ENCODE measurements around the gene ALDH1A2.
"Not testable (repeated sequence)": the region's sequence is repeated elsewhere in the genome, so short reads cannot be mapped to it uniquely, and the experiment has no call there.

The ALDH1A2 gene

GRCh38 chr15:58081891-58082290 lies 16.4 kb upstream of the ALDH1A2 start:
- H3K27ac ChIP-seq (ENCODE audit: insufficient read depth in 1 of 2, low read depth in 1 of 2, low read length in 2 of 2, poor library complexity in 1 of 2, severe bottlenecking in 2 of 2), result no peak overlapping the region
- no peaks in the 10 kb centered on the region for H3K9me3 ChIP-seq (ENCODE audit: control extremely low read depth in 1 of 5, control insufficient read depth in 4 of 5, insufficient read depth in 2 of 5, low read depth in 1 of 5, low read length in 4 of 5)
- no peak for DNase-seq
- POLR2A ChIA-PET, result no interaction called here
- H3K4me1 ChIP-seq (ENCODE audit: control extremely low read depth in 1 of 4, control insufficient read depth in 4 of 4, insufficient read depth in 4 of 4, low read length in 3 of 4), result no peaks in the 10 kb centered on the region
- CTCF ChIA-PET, result no interaction called here
- H3K27me3 ChIP-seq (replicated peaks in 2 of 5; ENCODE audit: control insufficient read depth in 4 of 5, insufficient read depth in 5 of 5, low read length in 4 of 5), result peaks cover 0 to 10% (median 0%) of the 10 kb centered on the region in 5 experiments
- no peaks in the 10 kb centered on the region for H3K36me3 ChIP-seq (ENCODE audit: control insufficient read depth in 4 of 4, insufficient read depth in 4 of 4, low read length in 3 of 4)
- no peak overlapping the region for H3K4me3 ChIP-seq (ENCODE audit: control insufficient read depth in 1 of 7, extremely low read depth in 1 of 7, insufficient read depth in 4 of 7, low read depth in 2 of 7, low read length in 6 of 7)
- 100% methylated on average over 2 of the region's 4 CpGs for WGBS (ENCODE audit: insufficient coverage)

- ChIA-PET POLR2A (no interaction called here), CTCF (no interaction called here)
- H3K9me3 ChIP-seq (ENCODE audit: control extremely low read depth in 1 of 5, control insufficient read depth in 4 of 5, insufficient read depth in 2 of 5, low read depth in 1 of 5, low read length in 4 of 5), result no peaks in the 10 kb centered on the region
- H3K36me3 ChIP-seq (ENCODE audit: control insufficient read depth in 4 of 4, insufficient read depth in 4 of 4, low read length in 3 of 4), result no peaks in the 10 kb centered on the region
- no peak overlapping the region for H3K4me3 ChIP-seq (ENCODE audit: control insufficient read depth in 1 of 7, extremely low read depth in 1 of 7, insufficient read depth in 4 of 7, low read depth in 2 of 7, low read length in 6 of 7)
- no CpG with 5 or more reads among the region's 1 CpG for WGBS (ENCODE audit: insufficient coverage)
- H3K4me1 ChIP-seq (ENCODE audit: control extremely low read depth in 1 of 4, control insufficient read depth in 4 of 4, insufficient read depth in 4 of 4, low read length in 3 of 4), result no peaks in the 10 kb centered on the region
- no peak for DNase-seq
- H3K27me3 ChIP-seq (replicated peaks in 2 of 5; ENCODE audit: control insufficient read depth in 4 of 5, insufficient read depth in 5 of 5, low read length in 4 of 5), result peaks cover 0 to 10% (median 0%) of the 10 kb centered on the region in 5 experiments
- H3K27ac ChIP-seq (ENCODE audit: insufficient read depth in 1 of 2, low read depth in 1 of 2, low read length in 2 of 2, poor library complexity in 1 of 2, severe bottlenecking in 2 of 2), result no peak overlapping the region
Measured at GRCh38 chr15:58081456-58081855, 15.9 kb upstream of the ALDH1A2 start.

- H3K9me3 ChIP-seq (ENCODE audit: control extremely low read depth in 1 of 5, control insufficient read depth in 4 of 5, insufficient read depth in 2 of 5, low read depth in 1 of 5, low read length in 4 of 5); DNase-seq; H3K4me3 ChIP-seq (ENCODE audit: control insufficient read depth in 1 of 7, extremely low read depth in 1 of 7, insufficient read depth in 4 of 7, low read depth in 2 of 7, low read length in 6 of 7); CTCF ChIA-PET; H3K36me3 ChIP-seq (ENCODE audit: control insufficient read depth in 4 of 4, insufficient read depth in 4 of 4, low read length in 3 of 4); H3K4me1 ChIP-seq (ENCODE audit: control extremely low read depth in 1 of 4, control insufficient read depth in 4 of 4, insufficient read depth in 4 of 4, low read length in 3 of 4); H3K27me3 ChIP-seq (replicated peaks in 2 of 5; ENCODE audit: control insufficient read depth in 4 of 5, insufficient read depth in 5 of 5, low read length in 4 of 5); H3K27ac ChIP-seq (ENCODE audit: insufficient read depth in 1 of 2, low read depth in 1 of 2, low read length in 2 of 2, poor library complexity in 1 of 2, severe bottlenecking in 2 of 2); POLR2A ChIA-PET: not testable (repeated sequence)
- WGBS (ENCODE audit: insufficient coverage), result 96% methylated on average over 4 of the region's 5 CpGs
Measured at GRCh38 chr15:58080959-58081358, 15.4 kb upstream of the ALDH1A2 start.

- peaks cover 0 to 10% (median 0%) of the 10 kb centered on the region in 5 experiments for H3K27me3 ChIP-seq (replicated peaks in 2 of 5; ENCODE audit: control insufficient read depth in 4 of 5, insufficient read depth in 5 of 5, low read length in 4 of 5)
- H3K27ac ChIP-seq (ENCODE audit: insufficient read depth in 1 of 2, low read depth in 1 of 2, low read length in 2 of 2, poor library complexity in 1 of 2, severe bottlenecking in 2 of 2), result no peak overlapping the region
- H3K4me3 ChIP-seq (ENCODE audit: control insufficient read depth in 1 of 7, extremely low read depth in 1 of 7, insufficient read depth in 4 of 7, low read depth in 2 of 7, low read length in 6 of 7), result no peak overlapping the region
- H3K4me1 ChIP-seq (ENCODE audit: control extremely low read depth in 1 of 4, control insufficient read depth in 4 of 4, insufficient read depth in 4 of 4, low read length in 3 of 4), result no peaks in the 10 kb centered on the region
- ChIA-PET CTCF (interaction anchor here (1.5 kb wide), 1 partner anchor 10 kb away, joined by 6 read pairs; no protein-coding TSS in a partner anchor), POLR2A (no interaction called here)
- H3K36me3 ChIP-seq (ENCODE audit: control insufficient read depth in 4 of 4, insufficient read depth in 4 of 4, low read length in 3 of 4), result no peaks in the 10 kb centered on the region
- 99% methylated on average over 7 of the region's 8 CpGs for WGBS (ENCODE audit: insufficient coverage)
- no peak for DNase-seq
- H3K9me3 ChIP-seq (ENCODE audit: control extremely low read depth in 1 of 5, control insufficient read depth in 4 of 5, insufficient read depth in 2 of 5, low read depth in 1 of 5, low read length in 4 of 5), result no peaks in the 10 kb centered on the region
Measured at GRCh38 chr15:58080398-58080797, 14.9 kb upstream of the ALDH1A2 start.

GRCh38 chr15:58078591-58078990 lies 13.1 kb upstream of the ALDH1A2 start:
- DNase-seq, result no peak
- Histone ChIP-seq H3K4me3 (ENCODE audit: control insufficient read depth in 1 of 7, extremely low read depth in 1 of 7, insufficient read depth in 4 of 7, low read depth in 2 of 7, low read length in 6 of 7) (no peak overlapping the region), H3K36me3 (ENCODE audit: control insufficient read depth in 4 of 4, insufficient read depth in 4 of 4, low read length in 3 of 4) (no peaks in the 10 kb centered on the region), H3K27ac (ENCODE audit: insufficient read depth in 1 of 2, low read depth in 1 of 2, low read length in 2 of 2, poor library complexity in 1 of 2, severe bottlenecking in 2 of 2) (no peak overlapping the region), H3K4me1 (ENCODE audit: control extremely low read depth in 1 of 4, control insufficient read depth in 4 of 4, insufficient read depth in 4 of 4, low read length in 3 of 4) (no peaks in the 10 kb centered on the region), H3K9me3 (ENCODE audit: control extremely low read depth in 1 of 5, control insufficient read depth in 4 of 5, insufficient read depth in 2 of 5, low read depth in 1 of 5, low read length in 4 of 5) (no peaks in the 10 kb centered on the region), H3K27me3 (replicated peaks in 2 of 5; ENCODE audit: control insufficient read depth in 4 of 5, insufficient read depth in 5 of 5, low read length in 4 of 5) (peaks cover 0 to 10% (median 0%) of the 10 kb centered on the region in 5 experiments)
- ChIA-PET POLR2A (no interaction called here), CTCF (interaction anchor here (0.8 to 2.3 kb wide), 3 partner anchors 9 to 144 kb away, joined by 3 to 8 read pairs (median 3); no protein-coding TSS in a partner anchor)

- Histone ChIP-seq H3K9me3 (ENCODE audit: control extremely low read depth in 1 of 5, control insufficient read depth in 4 of 5, insufficient read depth in 2 of 5, low read depth in 1 of 5, low read length in 4 of 5) (no peaks in the 10 kb centered on the region), H3K27ac (ENCODE audit: insufficient read depth in 1 of 2, low read depth in 1 of 2, low read length in 2 of 2, poor library complexity in 1 of 2, severe bottlenecking in 2 of 2) (no peak overlapping the region), H3K4me1 (ENCODE audit: control extremely low read depth in 1 of 4, control insufficient read depth in 4 of 4, insufficient read depth in 4 of 4, low read length in 3 of 4) (no peaks in the 10 kb centered on the region), H3K36me3 (ENCODE audit: control insufficient read depth in 4 of 4, insufficient read depth in 4 of 4, low read length in 3 of 4) (no peaks in the 10 kb centered on the region), H3K27me3 (replicated peaks in 2 of 5; ENCODE audit: control insufficient read depth in 4 of 5, insufficient read depth in 5 of 5, low read length in 4 of 5) (peaks cover 0 to 13% (median 1%) of the 10 kb centered on the region in 5 experiments), H3K4me3 (ENCODE audit: control insufficient read depth in 1 of 7, extremely low read depth in 1 of 7, insufficient read depth in 4 of 7, low read depth in 2 of 7, low read length in 6 of 7) (no peak overlapping the region)
- DNase-seq, result no peak
- POLR2A ChIA-PET, result no interaction called here
- 0% methylated on average over 1 of the region's 1 CpG for WGBS (ENCODE audit: insufficient coverage)
- CTCF ChIA-PET, result interaction anchor here (0.6 to 2.3 kb wide), 9 partner anchors 8 to 335 kb away, joined by 3 to 9 read pairs (median 3); no protein-coding TSS in a partner anchor
Measured at GRCh38 chr15:58077427-58077826, 11.9 kb upstream of the ALDH1A2 start.

GRCh38 chr15:58074452-58074851 lies 8.9 kb upstream of the ALDH1A2 start:
- 100% methylated on average over 2 of the region's 2 CpGs for WGBS (ENCODE audit: insufficient coverage)
- no peaks in the 10 kb centered on the region for H3K4me1 ChIP-seq (ENCODE audit: control extremely low read depth in 1 of 4, control insufficient read depth in 4 of 4, insufficient read depth in 4 of 4, low read length in 3 of 4)
- H3K36me3 ChIP-seq (ENCODE audit: control insufficient read depth in 4 of 4, insufficient read depth in 4 of 4, low read length in 3 of 4), result no peaks in the 10 kb centered on the region
- ChIA-PET CTCF (interaction anchor here (1.7 kb wide), 1 partner anchor 324 kb away, joined by 4 read pairs; no protein-coding TSS in a partner anchor), POLR2A (no interaction called here)
- no peak overlapping the region for H3K27ac ChIP-seq (ENCODE audit: insufficient read depth in 1 of 2, low read depth in 1 of 2, low read length in 2 of 2, poor library complexity in 1 of 2, severe bottlenecking in 2 of 2)
- no peak for DNase-seq
- H3K9me3 ChIP-seq (ENCODE audit: control extremely low read depth in 1 of 5, control insufficient read depth in 4 of 5, insufficient read depth in 2 of 5, low read depth in 1 of 5, low read length in 4 of 5), result no peaks in the 10 kb centered on the region
- no peak overlapping the region for H3K4me3 ChIP-seq (ENCODE audit: control insufficient read depth in 1 of 7, extremely low read depth in 1 of 7, insufficient read depth in 4 of 7, low read depth in 2 of 7, low read length in 6 of 7)
- peaks cover 2 to 26% (median 6%) of the 10 kb centered on the region in 5 experiments for H3K27me3 ChIP-seq (replicated peaks in 2 of 5; ENCODE audit: control insufficient read depth in 4 of 5, insufficient read depth in 5 of 5, low read length in 4 of 5)
